HepG2 (cell line): ENCODE data around the gene SETD2. TPM values are rescaled to one million over a fixed set of nuclear protein-coding genes. Genes with fewer than 3 reads are reported as not detected.

Experiments
- IKZF5 ChIP-seq: IDR thresholded peaks from 2 replicates; pipeline ENCODE4 v1.6.1; 2018; ENCODE audit warnings: missing genetic modification reagents, mild to moderate bottlenecking, missing compliant biosample characterization
- ZNF282 ChIP-seq: fragments of 450-650 bp; IDR thresholded peaks from 2 replicates; pipeline ENCODE4 v1.6.1; 2018; ENCODE audit not compliant: partially characterized antibody
- ZNF407 ChIP-seq: sonication (generic); formaldehyde crosslinking; IDR thresholded peaks from one replicate; pipeline ENCODE4 v1.5.1; 2020; ENCODE audit warnings: mild to moderate bottlenecking, missing genetic modification reagents; ENCODE audit errors: not compliant biosample characterization
- ZSCAN9 ChIP-seq: IDR thresholded peaks from 2 replicates; pipeline ENCODE4 v1.6.1; 2016; ENCODE audit warnings: borderline replicate concordance
- polyA plus RNA-seq, 8 experiments: library from polyadenylated mRNA; depleted of rRNA in 3 of 8; stranded (reverse) in 7 of 8; unstranded in 1 of 8; fragments of >200 nt; fragmentation: Illumina TruSeq in 4 of 8; extraction: Trizol in 4 of 8; gene quantifications; 2 replicates each; pipeline versions ENCODE4 v1.2.1 to v1.2.3, GENCODE V29; 2011 to 2016; ENCODE audit warnings: low read depth in 4 of 8, missing spikeins in 1 of 8, mixed read lengths in 1 of 8; ENCODE audit not compliant: insufficient read depth in 1 of 8
- total RNA-seq, 5 experiments: library from RNA; depleted of rRNA; stranded (reverse); fragments of >200 nt; fragmentation: Illumina TruSeq; extraction: Trizol; gene quantifications; 2 replicates each; pipeline ENCODE4 v1.2.3, GENCODE V29; 2016; ENCODE audit warnings: low read depth in 1 of 5
- TF ChIP-seq, protein P1 (sequence below): sonication (generic); formaldehyde crosslinking; IDR thresholded peaks from 2 replicates; pipeline ENCODE4 v1.4.0; 2020; ENCODE audit warnings: missing genetic modification reagents
- TF ChIP-seq, protein P2 (sequence below): sonication (generic); formaldehyde crosslinking; IDR thresholded peaks from 2 replicates; pipeline ENCODE4 v1.8.0; 2022; ENCODE audit warnings: mild to moderate bottlenecking, missing genetic modification reagents; ENCODE audit not compliant: insufficient replicate concordance
- TF ChIP-seq, protein P3 (sequence below): sonication (generic); formaldehyde crosslinking; IDR thresholded peaks from 2 replicates; pipeline ENCODE4 v1.4.0; 2020; ENCODE audit warnings: missing genetic modification reagents

SETD2 gene
- total and polyA plus RNA-seq, 2 of the 13 experiments (the other 11 are each of a cell fraction or from before 2014, with no cell fraction given) = 14.2 to 24.2 TPM

GRCh38 chr3:46976326-46977190, 187.4 kb downstream of the SETD2 start, which contains the start of gene CCDC12 (continued):
- TF ChIP-seq, protein P1, sequence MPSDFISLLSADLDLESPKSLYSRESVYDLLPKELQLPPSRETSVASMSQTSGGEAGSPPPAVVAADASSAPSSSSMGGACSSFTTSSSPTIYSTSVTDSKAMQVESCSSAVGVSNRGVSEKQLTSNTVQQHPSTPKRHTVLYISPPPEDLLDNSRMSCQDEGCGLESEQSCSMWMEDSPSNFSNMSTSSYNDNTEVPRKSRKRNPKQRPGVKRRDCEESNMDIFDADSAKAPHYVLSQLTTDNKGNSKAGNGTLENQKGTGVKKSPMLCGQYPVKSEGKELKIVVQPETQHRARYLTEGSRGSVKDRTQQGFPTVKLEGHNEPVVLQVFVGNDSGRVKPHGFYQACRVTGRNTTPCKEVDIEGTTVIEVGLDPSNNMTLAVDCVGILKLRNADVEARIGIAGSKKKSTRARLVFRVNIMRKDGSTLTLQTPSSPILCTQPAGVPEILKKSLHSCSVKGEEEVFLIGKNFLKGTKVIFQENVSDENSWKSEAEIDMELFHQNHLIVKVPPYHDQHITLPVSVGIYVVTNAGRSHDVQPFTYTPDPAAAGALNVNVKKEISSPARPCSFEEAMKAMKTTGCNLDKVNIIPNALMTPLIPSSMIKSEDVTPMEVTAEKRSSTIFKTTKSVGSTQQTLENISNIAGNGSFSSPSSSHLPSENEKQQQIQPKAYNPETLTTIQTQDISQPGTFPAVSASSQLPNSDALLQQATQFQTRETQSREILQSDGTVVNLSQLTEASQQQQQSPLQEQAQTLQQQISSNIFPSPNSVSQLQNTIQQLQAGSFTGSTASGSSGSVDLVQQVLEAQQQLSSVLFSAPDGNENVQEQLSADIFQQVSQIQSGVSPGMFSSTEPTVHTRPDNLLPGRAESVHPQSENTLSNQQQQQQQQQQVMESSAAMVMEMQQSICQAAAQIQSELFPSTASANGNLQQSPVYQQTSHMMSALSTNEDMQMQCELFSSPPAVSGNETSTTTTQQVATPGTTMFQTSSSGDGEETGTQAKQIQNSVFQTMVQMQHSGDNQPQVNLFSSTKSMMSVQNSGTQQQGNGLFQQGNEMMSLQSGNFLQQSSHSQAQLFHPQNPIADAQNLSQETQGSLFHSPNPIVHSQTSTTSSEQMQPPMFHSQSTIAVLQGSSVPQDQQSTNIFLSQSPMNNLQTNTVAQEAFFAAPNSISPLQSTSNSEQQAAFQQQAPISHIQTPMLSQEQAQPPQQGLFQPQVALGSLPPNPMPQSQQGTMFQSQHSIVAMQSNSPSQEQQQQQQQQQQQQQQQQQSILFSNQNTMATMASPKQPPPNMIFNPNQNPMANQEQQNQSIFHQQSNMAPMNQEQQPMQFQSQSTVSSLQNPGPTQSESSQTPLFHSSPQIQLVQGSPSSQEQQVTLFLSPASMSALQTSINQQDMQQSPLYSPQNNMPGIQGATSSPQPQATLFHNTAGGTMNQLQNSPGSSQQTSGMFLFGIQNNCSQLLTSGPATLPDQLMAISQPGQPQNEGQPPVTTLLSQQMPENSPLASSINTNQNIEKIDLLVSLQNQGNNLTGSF = peak; percentile 52; the same call in 1 of the 2 replicates
- peak; percentile 45 for TF ChIP-seq ZNF407 (CRISPR knock-in tag)
- TF ChIP-seq, protein P2, sequence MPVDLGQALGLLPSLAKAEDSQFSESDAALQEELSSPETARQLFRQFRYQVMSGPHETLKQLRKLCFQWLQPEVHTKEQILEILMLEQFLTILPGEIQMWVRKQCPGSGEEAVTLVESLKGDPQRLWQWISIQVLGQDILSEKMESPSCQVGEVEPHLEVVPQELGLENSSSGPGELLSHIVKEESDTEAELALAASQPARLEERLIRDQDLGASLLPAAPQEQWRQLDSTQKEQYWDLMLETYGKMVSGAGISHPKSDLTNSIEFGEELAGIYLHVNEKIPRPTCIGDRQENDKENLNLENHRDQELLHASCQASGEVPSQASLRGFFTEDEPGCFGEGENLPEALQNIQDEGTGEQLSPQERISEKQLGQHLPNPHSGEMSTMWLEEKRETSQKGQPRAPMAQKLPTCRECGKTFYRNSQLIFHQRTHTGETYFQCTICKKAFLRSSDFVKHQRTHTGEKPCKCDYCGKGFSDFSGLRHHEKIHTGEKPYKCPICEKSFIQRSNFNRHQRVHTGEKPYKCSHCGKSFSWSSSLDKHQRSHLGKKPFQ (CRISPR knock-in tag) = no peak
- TF ChIP-seq, protein P3, sequence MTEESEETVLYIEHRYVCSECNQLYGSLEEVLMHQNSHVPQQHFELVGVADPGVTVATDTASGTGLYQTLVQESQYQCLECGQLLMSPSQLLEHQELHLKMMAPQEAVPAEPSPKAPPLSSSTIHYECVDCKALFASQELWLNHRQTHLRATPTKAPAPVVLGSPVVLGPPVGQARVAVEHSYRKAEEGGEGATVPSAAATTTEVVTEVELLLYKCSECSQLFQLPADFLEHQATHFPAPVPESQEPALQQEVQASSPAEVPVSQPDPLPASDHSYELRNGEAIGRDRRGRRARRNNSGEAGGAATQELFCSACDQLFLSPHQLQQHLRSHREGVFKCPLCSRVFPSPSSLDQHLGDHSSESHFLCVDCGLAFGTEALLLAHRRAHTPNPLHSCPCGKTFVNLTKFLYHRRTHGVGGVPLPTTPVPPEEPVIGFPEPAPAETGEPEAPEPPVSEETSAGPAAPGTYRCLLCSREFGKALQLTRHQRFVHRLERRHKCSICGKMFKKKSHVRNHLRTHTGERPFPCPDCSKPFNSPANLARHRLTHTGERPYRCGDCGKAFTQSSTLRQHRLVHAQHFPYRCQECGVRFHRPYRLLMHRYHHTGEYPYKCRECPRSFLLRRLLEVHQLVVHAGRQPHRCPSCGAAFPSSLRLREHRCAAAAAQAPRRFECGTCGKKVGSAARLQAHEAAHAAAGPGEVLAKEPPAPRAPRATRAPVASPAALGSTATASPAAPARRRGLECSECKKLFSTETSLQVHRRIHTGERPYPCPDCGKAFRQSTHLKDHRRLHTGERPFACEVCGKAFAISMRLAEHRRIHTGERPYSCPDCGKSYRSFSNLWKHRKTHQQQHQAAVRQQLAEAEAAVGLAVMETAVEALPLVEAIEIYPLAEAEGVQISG (CRISPR knock-in tag) = peak; percentile 48; the same call in 1 of the 2 replicates
- peak; percentile 59; the same call in 1 of the 2 replicates for TF ChIP-seq IKZF5
- TF ChIP-seq ZSCAN9 (CRISPR knock-in tag) = 0 out of 2 replicates have a peak, but pooled peaks have one; percentile 12
- TF ChIP-seq ZNF282 = no peak
